Inferior parietal cortex (tissue), 1 donor: Measurements from ENCODE around the gene RGS6.

Source experiments
- DNase-seq: peaks from one replicate; pipeline ENCODE4 v3.0.0-alpha.2; 2016; ENCODE audit errors: extremely low spot score

Gene RGS6

GRCh38 chr14:72499746-72500145 lies 567.5 kb downstream of the RGS6 start:
- DNase-seq, result no peak

GRCh38 chr14:72500234-72500838 lies 568.1 kb downstream of the RGS6 start:
- DNase-seq, result no peak

GRCh38 chr14:72501439-72501838 lies 569.2 kb downstream of the RGS6 start:
- no peak for DNase-seq

GRCh38 chr14:72503271-72503670 lies 571.0 kb downstream of the RGS6 start:
- no peak for DNase-seq

GRCh38 chr14:72503696-72504368 lies 571.6 kb downstream of the RGS6 start:
- DNase-seq, result no peak

- no peak for DNase-seq
Measured at GRCh38 chr14:72510566-72510965, 578.3 kb downstream of the RGS6 start.

GRCh38 chr14:72512281-72512680 lies 580.1 kb downstream of the RGS6 start:
- DNase-seq, result no peak

- DNase-seq, result no peak
Measured at GRCh38 chr14:72512925-72513324, 580.7 kb downstream of the RGS6 start.

GRCh38 chr14:72513346-72513745 lies 581.1 kb downstream of the RGS6 start:
- no peak for DNase-seq

GRCh38 chr14:72513965-72514659 lies 581.9 kb downstream of the RGS6 start:
- peak; percentile 72 for DNase-seq

GRCh38 chr14:72514660-72515025 lies 582.4 kb downstream of the RGS6 start:
- no peak for DNase-seq

- DNase-seq, result no peak
Measured at GRCh38 chr14:72515779-72516770, 583.8 kb downstream of the RGS6 start.

- DNase-seq, result peak; percentile 91
Measured at GRCh38 chr14:72516936-72517700, 584.9 kb downstream of the RGS6 start.

- no peak for DNase-seq
Measured at GRCh38 chr14:72517736-72518135, 585.5 kb downstream of the RGS6 start.

- DNase-seq, result no peak
Measured at GRCh38 chr14:72518809-72519377, 586.7 kb downstream of the RGS6 start.

GRCh38 chr14:72519543-72519942 lies 587.3 kb downstream of the RGS6 start:
- DNase-seq, result no peak

- no peak for DNase-seq
Measured at GRCh38 chr14:72521045-72521444, 588.8 kb downstream of the RGS6 start.

- DNase-seq, result no peak
Measured at GRCh38 chr14:72521968-72522741, 589.9 kb downstream of the RGS6 start.

GRCh38 chr14:72522847-72523246 lies 590.6 kb downstream of the RGS6 start:
- no peak for DNase-seq
